HEK293 (cell line): ENCODE measurements around the gene POR.

ENCODE experiments used
- CTCF ChIA-PET: fragments of 350-600 bp; formaldehyde crosslinking; extraction: SDS; loops from one replicate; lab custom pipeline; 2021; ENCODE audit warnings: antibody characterized with exemption; lab: Yijun Ruan, JAX
- POLR2A ChIA-PET: fragments of 300-600 bp; formaldehyde crosslinking; extraction: SDS; loops from one replicate; lab custom pipeline; 2020; ENCODE audit warnings: antibody characterized with exemption, inconsistent platforms; lab: Yijun Ruan, JAX
- H3K27ac ChIP-seq: fragments of 200-500 bp; sonication (Bioruptor generic); 2 replicates; pipeline ENCODE4 v1.5.1; 2014; ENCODE audit warnings: low read depth, low read length, control low read depth, inconsistent platforms; ENCODE audit errors: extremely low read depth
- H3K36me3 ChIP-seq, 2 experiments: fragments of 200-500 bp in 1 of 2; sonication (Bioruptor generic) in 1 of 2; 1 replicate in 1 of 2; 2 replicates in 1 of 2; pipeline ENCODE4 v1.5.1; 2014 to 2017; ENCODE audit warnings: inconsistent platforms in 2 of 2, low read length in 2 of 2; ENCODE audit not compliant: control insufficient read depth in 2 of 2, insufficient read depth in 1 of 2
- H3K4me1 ChIP-seq: fragments of 200-500 bp; sonication (Bioruptor generic); 2 replicates; pipeline ENCODE4 v1.5.1; 2014; ENCODE audit warnings: mild to moderate bottlenecking, low read length, inconsistent platforms; ENCODE audit not compliant: control insufficient read depth, insufficient read depth
- H3K4me3 ChIP-seq: 2 replicates; pipeline ENCODE4 v1.5.1; 2011; ENCODE audit warnings: low read depth, mild to moderate bottlenecking, control low read depth, low read length, moderate library complexity
- H3K9me3 ChIP-seq: fragments of 200-500 bp; sonication (Bioruptor generic); 2 replicates; pipeline ENCODE4 v1.5.1; 2014; ENCODE audit warnings: low read depth, low read length, inconsistent platforms; ENCODE audit not compliant: control insufficient read depth, insufficient read depth
- ATF2 ChIP-seq: fragments of 450-650 bp; formaldehyde crosslinking; IDR thresholded peaks from 2 replicates; pipeline ENCODE4 v1.5.1; 2016; ENCODE audit warnings: missing biosample characterization, missing genetic modification characterization, low read depth
- GLIS1 ChIP-seq: fragments of 450-650 bp; formaldehyde crosslinking; IDR thresholded peaks from 2 replicates; pipeline ENCODE4 v1.5.1; 2016; ENCODE audit warnings: missing biosample characterization, missing genetic modification characterization
- HIC1 ChIP-seq: fragments of 450-650 bp; formaldehyde crosslinking; IDR thresholded peaks from 2 replicates; pipeline ENCODE4 v1.5.1; 2016; ENCODE audit warnings: missing biosample characterization, missing genetic modification characterization
- MZF1 ChIP-seq: fragments of 450-650 bp; formaldehyde crosslinking; IDR thresholded peaks from 2 replicates; pipeline ENCODE4 v1.5.1; 2017; ENCODE audit warnings: missing biosample characterization, missing genetic modification characterization, borderline replicate concordance
- SCRT1 ChIP-seq: fragments of 450-650 bp; formaldehyde crosslinking; IDR thresholded peaks from 2 replicates; pipeline ENCODE4 v1.5.1; 2016; ENCODE audit warnings: missing biosample characterization, missing genetic modification characterization, borderline replicate concordance
- SP7 ChIP-seq: fragments of 450-650 bp; formaldehyde crosslinking; IDR thresholded peaks from 2 replicates; pipeline ENCODE4 v1.5.1; 2016; ENCODE audit warnings: missing biosample characterization, missing genetic modification characterization
- TCF7L2 ChIP-seq: IDR thresholded peaks from 2 replicates; pipeline ENCODE4 v1.6.1; 2011; ENCODE audit warnings: low read depth, mild to moderate bottlenecking, inconsistent platforms, low read length, moderate library complexity, borderline replicate concordance
- ZBTB26 ChIP-seq: fragments of 450-650 bp; formaldehyde crosslinking; optimal IDR thresholded peaks from 2 replicates; pipeline ENCODE3; 2016; ENCODE audit warnings: missing biosample characterization, mild to moderate bottlenecking, missing genetic modification characterization
- ZBTB6 ChIP-seq: fragments of 450-650 bp; formaldehyde crosslinking; IDR thresholded peaks from 2 replicates; pipeline ENCODE4 v1.5.1; 2017; ENCODE audit warnings: missing biosample characterization, missing genetic modification characterization
- ZFP41 ChIP-seq: fragments of 450-650 bp; formaldehyde crosslinking; IDR thresholded peaks from 2 replicates; pipeline ENCODE4 v1.5.1; 2016; ENCODE audit warnings: missing biosample characterization, missing genetic modification characterization, borderline replicate concordance
- ZFP69B ChIP-seq: fragments of 450-650 bp; formaldehyde crosslinking; IDR thresholded peaks from 2 replicates; pipeline ENCODE4 v1.5.1; 2016; ENCODE audit warnings: missing biosample characterization, missing genetic modification characterization
- ZNF140 ChIP-seq: fragments of 450-650 bp; formaldehyde crosslinking; IDR thresholded peaks from 2 replicates; pipeline ENCODE4 v1.5.1; 2016; ENCODE audit warnings: missing biosample characterization, missing genetic modification characterization
- ZNF2 ChIP-seq: fragments of 450-650 bp; formaldehyde crosslinking; IDR thresholded peaks from 2 replicates; pipeline ENCODE4 v1.5.1; 2016; ENCODE audit warnings: missing biosample characterization, missing genetic modification characterization
- ZNF248 ChIP-seq: fragments of 450-650 bp; formaldehyde crosslinking; IDR thresholded peaks from 2 replicates; pipeline ENCODE4 v1.5.1; 2017; ENCODE audit warnings: missing biosample characterization, missing genetic modification characterization
- ZNF280C ChIP-seq: fragments of 450-650 bp; formaldehyde crosslinking; IDR thresholded peaks from 2 replicates; pipeline ENCODE4 v1.5.1; 2016; ENCODE audit warnings: missing biosample characterization, missing genetic modification characterization
- ZNF473 ChIP-seq: fragments of 450-650 bp; formaldehyde crosslinking; IDR thresholded peaks from 2 replicates; pipeline ENCODE4 v1.5.1; 2017; ENCODE audit warnings: missing biosample characterization, missing genetic modification characterization
- ZNF488 ChIP-seq: fragments of 450-650 bp; formaldehyde crosslinking; IDR thresholded peaks from 2 replicates; pipeline ENCODE4 v1.5.1; 2016; ENCODE audit warnings: missing biosample characterization, missing genetic modification characterization
- ZNF658 ChIP-seq: fragments of 450-650 bp; formaldehyde crosslinking; IDR thresholded peaks from 2 replicates; pipeline ENCODE4; 2016; ENCODE audit warnings: missing biosample characterization, missing genetic modification characterization
- ZSCAN16 ChIP-seq: fragments of 450-650 bp; formaldehyde crosslinking; IDR thresholded peaks from 2 replicates; pipeline ENCODE4 v1.5.1; 2016; ENCODE audit warnings: missing biosample characterization, missing genetic modification characterization
- ZSCAN18 ChIP-seq: fragments of 450-650 bp; formaldehyde crosslinking; IDR thresholded peaks from 2 replicates; pipeline ENCODE4 v1.5.1; 2016; ENCODE audit warnings: missing biosample characterization, missing genetic modification characterization
- ZSCAN30 ChIP-seq: fragments of 450-650 bp; IDR thresholded peaks from 2 replicates; pipeline ENCODE4 v1.5.1; 2018; ENCODE audit warnings: missing biosample characterization, mild to moderate bottlenecking, missing genetic modification characterization, moderate library complexity

POR gene

GRCh38 chr7:75971309-75971960, 56.5 kb downstream of the POR start (continued):
- TF ChIP-seq MZF1 (tag by site-specific recombination) (no peak), SCRT1 (tag by site-specific recombination) (no peak), ZSCAN16 (no peak), ZBTB6 (tag by site-specific recombination) (no peak)

- H3K4me3 ChIP-seq, result no peak overlapping the region
- POLR2A ChIA-PET, result interaction anchor here (0.6 kb wide), 1 partner anchor 77 kb away, joined by 5 read pairs; no protein-coding TSS in a partner anchor
- no peaks in the 10 kb centered on the region for H3K4me1 ChIP-seq
- H3K27ac ChIP-seq, result no peak overlapping the region
- H3K36me3 ChIP-seq, result peaks cover 3 to 13% of the 10 kb centered on the region in 2 experiments; a peak in 2 of 3 replicates
- CTCF ChIA-PET, result interaction anchor here (0.6 kb wide), 1 partner anchor 327 kb away, joined by 3 read pairs; no protein-coding TSS in a partner anchor
- TF ChIP-seq ZSCAN18 (tag by site-specific recombination), result no peak
- no peak for TF ChIP-seq ZNF248
- no peak for TF ChIP-seq ZNF280C
- no peaks in the 10 kb centered on the region for H3K9me3 ChIP-seq
These were observed 57.2 kb downstream of the POR start for GRCh38 chr7:75971961-75972763.

- CTCF ChIA-PET, result no interaction called here
- Histone ChIP-seq H3K36me3 (peaks cover 3 to 22% of the 10 kb centered on the region in 2 experiments; a peak in 2 of 3 replicates), H3K27ac (no peak overlapping the region), H3K4me3 (no peak overlapping the region), H3K9me3 (no peaks in the 10 kb centered on the region), H3K4me1 (no peaks in the 10 kb centered on the region)
- POLR2A ChIA-PET, result no interaction called here
- TF ChIP-seq ZSCAN30 (tag by site-specific recombination) (no peak), ZFP69B (no peak), TCF7L2 (no peak), SP7 (no peak), ZNF140 (tag by site-specific recombination) (no peak), HIC1 (tag by site-specific recombination) (no peak), ZNF2 (tag by site-specific recombination) (no peak), ZNF658 (tag by site-specific recombination) (no peak), ZBTB26 (tag by site-specific recombination) (no peak), ZFP41 (tag by site-specific recombination) (no peak), ZNF473 (tag by site-specific recombination) (no peak), ZNF488 (no peak), GLIS1 (no peak), ATF2 (tag by site-specific recombination) (no peak)
These were observed 62.8 kb downstream of the POR start for GRCh38 chr7:75977743-75978142.
